H7 (cell line): ENCODE measurements around the gene ZC3H6. TPM values are rescaled to one million over a fixed set of nuclear protein-coding genes. Genes with fewer than 3 reads are reported as not detected.
"Not testable (repeated sequence)": the region's sequence is repeated elsewhere in the genome, so short reads cannot be mapped to it uniquely, and the experiment has no call there.

ENCODE experiments used
- DNase-seq: peaks from one replicate; pipeline ENCODE4 v3.0.0; 2012
- H3K27me3 ChIP-seq: 2 replicates; pipeline ENCODE4 v1.6.0; 2011; ENCODE audit warnings: mild to moderate bottlenecking, low read length; ENCODE audit not compliant: control insufficient read depth, insufficient read depth
- H3K36me3 ChIP-seq: replicated peaks from 2 replicates; pipeline ENCODE4 v1.5.1; 2011; ENCODE audit warnings: low read length; ENCODE audit not compliant: control insufficient read depth, insufficient read depth
- H3K4me3 ChIP-seq: 2 replicates; pipeline ENCODE4 v1.5.1; 2011; ENCODE audit warnings: low read depth, mild to moderate bottlenecking, control low read depth, low read length, moderate library complexity; ENCODE audit not compliant: insufficient read depth
- total RNA-seq: library from RNA; depleted of rRNA; stranded (reverse); fragments of >200 nt; shearing (Covaris generic); gene quantifications from 2 replicates; pipeline ENCODE4 v1.2.3, GENCODE V29; 2014

ZC3H6 gene
- total RNA-seq, 1 experiment from 2014 or later, result 5.3 TPM

DNA sequence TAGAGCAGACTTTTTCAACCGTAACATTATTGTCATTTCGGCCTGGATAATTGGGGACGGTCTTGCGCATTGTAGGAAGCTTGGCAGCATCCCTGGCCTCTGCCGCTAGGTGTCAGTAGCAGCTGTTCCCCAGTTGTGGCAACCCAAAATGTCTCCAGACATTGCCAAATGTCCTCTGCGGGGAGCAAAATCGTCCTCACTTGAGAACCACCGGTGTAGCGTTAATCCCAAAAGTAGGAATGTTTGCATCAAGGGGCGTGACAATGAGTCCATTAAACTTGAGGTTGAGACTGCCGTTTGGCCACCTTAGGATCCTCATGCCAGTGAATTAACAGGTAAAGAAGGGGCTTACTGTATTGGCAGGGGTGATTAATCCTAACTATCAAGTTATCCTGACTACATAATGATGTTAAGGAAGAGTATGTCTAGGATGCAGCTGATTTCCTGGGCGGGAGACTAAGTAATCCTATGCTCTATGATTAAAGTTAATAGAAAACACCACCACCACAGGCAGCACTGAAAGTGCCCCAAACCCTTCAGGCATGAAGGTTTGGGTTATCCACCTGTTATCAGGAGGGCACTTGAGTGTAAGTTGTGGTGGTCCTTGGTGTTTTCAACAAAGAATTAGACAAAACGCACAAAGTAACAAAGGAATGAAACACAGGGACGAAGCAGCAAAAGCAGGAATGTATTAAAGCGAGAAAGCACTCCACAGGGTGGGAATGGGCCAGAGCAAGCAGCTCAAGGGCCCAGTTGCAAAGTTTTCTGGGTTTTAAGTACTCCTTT, 15.7 kb upstream of the ZC3H6 start:
- peak; percentile 61 for DNase-seq
- no peaks in the 10 kb centered on the region for H3K36me3 ChIP-seq
- H3K4me3 ChIP-seq, result no peak overlapping the region
- H3K27me3 ChIP-seq, result no peaks in the 10 kb centered on the region

DNA sequence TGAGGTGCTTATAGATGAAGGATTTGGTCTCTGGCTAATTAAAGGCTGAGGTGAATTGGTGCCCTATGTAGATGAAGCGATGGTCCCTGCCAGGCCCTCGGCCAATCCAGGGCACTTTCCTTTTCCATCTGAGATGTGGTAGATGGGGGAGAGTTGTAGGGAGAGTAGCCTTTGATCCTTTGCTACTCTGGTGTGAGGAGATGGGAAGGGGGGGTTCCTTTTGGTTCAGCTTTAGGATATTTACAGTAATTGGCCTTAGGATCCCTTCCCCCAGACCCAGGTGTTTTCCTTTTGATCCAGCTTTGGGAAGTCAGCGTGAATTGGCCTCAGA, 15.1 kb upstream of the ZC3H6 start:
- Histone ChIP-seq H3K36me3 (no peaks in the 10 kb centered on the region), H3K4me3 (no peak overlapping the region), H3K27me3 (no peaks in the 10 kb centered on the region)
- DNase-seq, result no peak

DNA sequence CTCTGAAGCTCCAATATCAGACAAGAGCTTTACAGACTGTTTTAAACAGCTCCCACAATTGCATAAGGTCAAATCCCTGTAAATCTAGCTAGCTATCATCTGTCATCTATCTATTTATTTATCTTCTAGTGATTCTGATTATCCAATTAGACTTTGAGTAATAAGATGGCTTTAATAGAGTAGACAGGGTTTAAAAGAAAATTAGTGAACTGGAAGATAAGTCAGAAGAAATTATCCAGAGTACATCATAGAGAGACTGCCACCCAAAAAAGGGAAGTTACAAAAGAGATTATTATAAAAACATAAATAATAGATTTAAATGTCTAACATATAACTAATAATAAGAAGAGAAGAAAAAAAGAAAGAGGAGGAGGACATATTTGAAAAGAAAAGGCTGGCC, 12.5 kb upstream of the ZC3H6 start:
- no peaks in the 10 kb centered on the region for H3K36me3 ChIP-seq
- H3K4me3 ChIP-seq, result no peak overlapping the region
- DNase-seq, result no peak
- H3K27me3 ChIP-seq, result no peaks in the 10 kb centered on the region

DNA sequence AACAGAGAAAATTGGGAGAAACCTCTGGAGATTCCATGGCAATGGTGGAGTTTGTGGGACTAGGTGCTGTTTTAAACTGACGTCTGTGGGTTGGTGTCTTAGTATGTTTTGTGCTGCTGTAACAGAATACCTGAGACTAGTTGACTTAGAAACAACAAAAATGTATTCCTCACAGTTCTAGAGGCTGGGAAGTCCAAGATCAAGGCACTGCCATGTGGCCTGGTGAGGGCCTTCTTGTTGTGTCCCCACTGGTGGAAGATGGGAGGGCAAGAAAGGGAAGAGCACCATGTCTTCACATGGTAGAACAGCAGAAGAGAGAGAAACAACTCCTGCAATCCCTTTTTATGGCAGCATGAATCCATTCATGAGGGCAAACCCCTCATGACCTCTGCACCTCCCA, 6.8 kb upstream of the ZC3H6 start:
- Histone ChIP-seq H3K4me3 (no peak overlapping the region), H3K36me3 (no peaks in the 10 kb centered on the region), H3K27me3 (no peaks in the 10 kb centered on the region)
- DNase-seq, result no peak

DNA sequence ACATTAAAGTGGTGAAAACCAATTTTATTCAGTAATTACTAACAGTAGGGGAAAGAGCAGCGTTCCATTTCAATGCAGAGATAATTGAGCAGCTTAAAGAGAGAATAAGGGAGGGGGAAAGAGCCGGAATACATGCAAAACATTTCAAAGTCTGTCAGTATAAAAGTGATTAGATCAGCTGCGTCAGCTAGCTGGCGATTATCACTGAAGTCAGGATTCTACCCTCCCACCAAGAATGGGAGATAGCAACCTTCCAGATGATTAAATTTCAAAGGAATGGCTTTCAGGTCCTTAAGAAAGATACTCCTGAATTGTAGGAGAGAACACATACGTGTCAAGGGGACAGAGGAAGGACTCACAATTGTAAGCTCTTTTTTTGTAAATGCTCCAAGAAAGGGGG, 2.7 kb upstream of the ZC3H6 start:
- H3K36me3 ChIP-seq, result no peaks in the 10 kb centered on the region
- H3K4me3 ChIP-seq, result no peak overlapping the region
- no peak for DNase-seq
- no peaks in the 10 kb centered on the region for H3K27me3 ChIP-seq

DNA sequence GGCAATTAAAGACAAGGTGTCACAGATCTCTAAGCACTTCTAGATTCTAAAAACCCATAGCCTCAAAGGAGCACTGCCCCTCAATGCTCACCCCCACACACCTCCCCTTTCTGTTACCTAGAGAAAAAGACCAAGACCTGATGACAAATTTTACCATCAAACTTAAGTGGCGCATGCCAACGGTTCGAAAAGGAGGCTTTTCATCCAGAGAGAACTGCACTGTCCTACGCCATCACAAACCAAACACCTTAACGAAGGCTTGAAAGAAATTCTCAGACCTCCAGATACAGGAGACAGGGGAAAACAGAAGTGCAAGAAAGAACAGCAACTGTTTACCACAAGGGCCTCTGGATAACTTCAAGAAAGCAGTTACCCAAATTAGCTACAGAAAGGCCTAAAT, 2.0 kb upstream of the ZC3H6 start:
- no peak for DNase-seq
- Histone ChIP-seq H3K4me3 (no peak overlapping the region), H3K36me3 (no peaks in the 10 kb centered on the region), H3K27me3 (no peaks in the 10 kb centered on the region)

DNA sequence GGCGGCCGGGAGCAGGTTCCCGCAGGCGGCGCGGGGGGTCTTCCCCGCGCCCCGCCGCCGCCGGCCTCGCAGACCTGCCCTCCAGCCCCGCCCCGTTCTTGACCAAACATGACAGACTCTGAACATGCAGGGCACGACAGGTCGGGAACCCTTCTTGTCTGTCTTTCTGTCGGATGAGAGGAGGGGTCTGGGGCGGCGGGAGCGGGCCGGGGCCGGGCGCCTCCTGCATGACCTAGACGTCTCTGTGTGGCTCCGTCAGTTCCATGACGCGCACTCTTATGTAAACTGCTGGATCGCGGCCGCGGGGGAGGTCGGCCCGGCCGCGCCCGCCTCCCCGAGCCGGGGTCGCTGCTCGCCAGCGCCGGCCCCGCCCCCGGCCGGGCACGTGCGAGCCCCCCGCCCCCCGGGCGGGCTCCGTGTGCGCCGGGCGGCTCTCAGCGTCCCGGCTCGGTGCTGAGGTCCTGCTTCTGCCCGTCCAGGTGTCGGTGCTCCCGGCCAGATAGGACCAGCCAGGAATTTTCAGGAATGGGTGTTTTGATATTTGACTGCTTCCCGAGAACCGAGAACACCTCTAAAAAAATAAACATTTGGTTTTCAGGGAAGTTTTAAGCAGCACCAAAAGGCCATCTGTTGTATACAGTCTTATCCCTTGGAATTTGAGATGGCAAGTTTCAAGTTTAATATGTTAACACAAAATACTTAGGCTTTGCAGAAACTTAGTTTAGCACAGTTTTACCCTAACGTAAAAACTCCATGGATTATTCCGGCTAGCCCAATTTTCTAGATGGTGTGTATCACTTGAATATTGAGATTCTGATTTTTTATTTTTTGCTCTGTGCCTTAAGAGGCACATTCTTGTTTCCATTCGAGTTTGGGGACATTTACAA, 733 bp downstream of the ZC3H6 start:
- Histone ChIP-seq H3K27me3 (no peaks in the 10 kb centered on the region), H3K4me3 (peak overlapping the region; percentile 95), H3K36me3 (no peaks in the 10 kb centered on the region)
- DNase-seq, result peak; percentile 94

DNA sequence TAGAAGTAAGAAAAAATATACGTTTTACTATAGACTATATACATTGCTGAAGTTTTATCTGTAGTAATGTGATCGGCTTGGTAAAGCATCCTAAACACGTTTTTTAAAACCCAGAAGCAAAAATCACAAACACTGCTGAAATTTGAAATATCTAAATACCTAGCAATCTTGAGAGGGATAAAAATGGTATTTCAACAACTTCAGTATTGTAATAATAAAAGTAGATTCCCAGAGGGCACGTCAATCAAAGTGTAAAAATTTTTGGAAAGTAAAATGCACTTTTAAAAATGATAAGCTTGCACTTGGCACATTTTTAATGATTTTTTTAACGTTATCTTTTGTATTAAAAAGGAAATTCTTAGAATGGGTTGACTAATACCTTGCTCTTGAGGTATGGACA, 1.6 kb downstream of the ZC3H6 start:
- no peaks in the 10 kb centered on the region for H3K27me3 ChIP-seq
- no peaks in the 10 kb centered on the region for H3K36me3 ChIP-seq
- H3K4me3 ChIP-seq, result no peak overlapping the region
- DNase-seq, result no peak

DNA sequence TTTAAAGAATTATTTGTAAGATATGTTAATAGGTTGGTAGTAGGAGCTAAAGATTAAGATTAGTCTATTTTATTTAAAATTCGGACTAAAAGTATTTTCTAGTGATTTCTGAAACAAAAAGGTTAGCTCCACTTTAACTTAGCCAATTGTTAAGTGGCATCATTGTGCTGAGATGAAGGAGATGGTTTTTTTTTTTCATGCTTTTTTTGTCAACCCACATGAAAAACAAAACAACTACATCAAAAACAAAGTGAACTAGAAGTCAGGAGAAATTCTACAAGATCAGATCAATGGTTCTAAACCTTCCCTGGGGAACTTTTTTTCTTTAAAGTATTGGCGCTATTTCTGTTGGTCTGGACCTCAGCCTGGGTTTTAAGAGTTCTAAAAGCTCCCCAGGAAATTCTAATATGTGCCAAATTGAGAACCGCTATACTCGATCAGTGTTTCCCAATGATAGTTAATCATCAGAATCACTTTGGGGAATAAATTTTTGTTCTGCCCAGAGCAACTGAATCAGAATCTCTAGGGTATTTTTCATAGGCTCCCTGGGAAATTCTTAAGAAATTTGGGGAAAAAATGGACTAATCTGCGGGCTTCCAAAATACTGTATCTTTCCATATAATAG, 2.3 kb downstream of the ZC3H6 start:
- no peaks in the 10 kb centered on the region for H3K27me3 ChIP-seq
- no peak overlapping the region for H3K4me3 ChIP-seq
- no peaks in the 10 kb centered on the region for H3K36me3 ChIP-seq
- DNase-seq, result no peak

DNA sequence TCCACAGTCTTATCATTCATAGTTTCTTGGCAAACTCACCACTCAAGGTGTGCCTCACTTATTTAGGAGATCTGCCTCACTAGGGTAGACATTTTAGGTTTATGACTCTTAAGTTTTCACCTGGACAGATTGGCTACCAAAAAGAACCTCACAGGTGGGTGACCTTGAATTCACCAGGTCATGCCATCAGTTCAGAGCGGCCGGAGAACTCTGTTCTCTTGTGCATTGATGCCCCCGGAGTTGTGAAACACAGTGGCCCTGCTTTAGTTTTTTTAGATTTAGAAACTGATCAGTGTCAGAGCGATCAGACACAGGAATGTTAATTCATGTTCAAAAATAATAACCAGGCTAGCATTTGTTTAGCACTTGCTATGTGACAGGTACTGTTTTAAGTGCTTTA, 6.7 kb downstream of the ZC3H6 start:
- not testable (repeated sequence) for DNase-seq, H3K4me3 ChIP-seq, H3K27me3 ChIP-seq, H3K36me3 ChIP-seq

DNA sequence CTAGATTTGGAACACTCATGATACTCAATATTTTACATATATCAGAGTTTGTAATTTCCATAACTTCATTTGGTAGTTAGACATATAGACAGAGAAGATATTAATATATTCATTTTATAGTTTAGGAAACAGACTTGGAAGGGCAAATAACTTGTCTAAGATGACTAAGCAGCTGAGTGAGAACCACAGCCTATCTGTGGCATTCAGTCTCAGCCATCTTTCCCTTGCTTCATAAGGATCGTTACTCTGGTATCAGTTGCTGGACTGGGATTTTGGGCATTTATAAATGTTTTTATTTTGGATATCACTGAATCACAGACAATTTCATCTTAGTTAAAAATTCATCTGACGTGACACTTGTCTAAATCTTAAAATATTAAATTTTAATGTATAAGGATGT, 8.1 kb downstream of the ZC3H6 start:
- not testable (repeated sequence) for DNase-seq, H3K4me3 ChIP-seq, H3K36me3 ChIP-seq, H3K27me3 ChIP-seq

DNA sequence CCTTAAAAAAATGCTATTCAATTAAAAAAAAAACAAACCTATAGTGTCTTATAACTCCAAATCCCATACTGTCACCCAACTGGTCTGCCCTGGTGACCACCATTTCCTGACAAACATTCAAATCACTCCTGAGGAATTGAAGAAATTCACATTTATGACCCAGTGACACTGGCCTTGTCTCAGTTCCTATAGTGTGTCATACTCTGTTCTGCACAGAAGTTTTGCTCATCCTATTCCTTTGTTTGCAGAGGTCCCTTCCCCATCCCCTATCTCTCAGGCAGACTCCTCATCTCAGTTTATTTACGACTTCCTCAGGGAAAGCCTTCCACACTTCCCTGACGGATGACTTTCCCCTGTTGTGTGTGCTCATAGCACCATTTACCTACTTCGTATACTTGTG, 14.7 kb downstream of the ZC3H6 start:
- DNase-seq, result no peak
- Histone ChIP-seq H3K4me3 (no peak overlapping the region), H3K27me3 (no peaks in the 10 kb centered on the region), H3K36me3 (no peaks in the 10 kb centered on the region)

DNA sequence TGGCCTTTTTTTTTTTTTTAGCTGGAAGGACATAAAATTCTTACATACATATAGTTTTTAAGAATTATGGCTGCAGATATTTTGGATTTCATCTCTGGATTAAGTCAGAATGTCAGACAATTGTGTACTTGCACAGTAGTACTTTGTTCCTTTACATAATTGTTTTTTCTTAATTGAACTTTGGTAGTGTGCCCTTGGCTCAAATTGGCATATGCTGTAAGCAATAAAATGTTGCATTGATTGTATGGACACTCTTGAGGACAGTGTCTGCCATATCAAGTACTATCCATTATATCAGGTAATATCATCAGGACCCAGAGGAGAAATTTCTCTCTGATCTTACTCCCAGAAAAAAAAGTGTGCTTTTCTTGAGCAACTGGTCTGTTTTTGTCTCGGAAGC, 15.3 kb downstream of the ZC3H6 start:
- H3K27me3 ChIP-seq, result no peaks in the 10 kb centered on the region
- no peak for DNase-seq
- H3K4me3 ChIP-seq, result no peak overlapping the region
- no peaks in the 10 kb centered on the region for H3K36me3 ChIP-seq

DNA sequence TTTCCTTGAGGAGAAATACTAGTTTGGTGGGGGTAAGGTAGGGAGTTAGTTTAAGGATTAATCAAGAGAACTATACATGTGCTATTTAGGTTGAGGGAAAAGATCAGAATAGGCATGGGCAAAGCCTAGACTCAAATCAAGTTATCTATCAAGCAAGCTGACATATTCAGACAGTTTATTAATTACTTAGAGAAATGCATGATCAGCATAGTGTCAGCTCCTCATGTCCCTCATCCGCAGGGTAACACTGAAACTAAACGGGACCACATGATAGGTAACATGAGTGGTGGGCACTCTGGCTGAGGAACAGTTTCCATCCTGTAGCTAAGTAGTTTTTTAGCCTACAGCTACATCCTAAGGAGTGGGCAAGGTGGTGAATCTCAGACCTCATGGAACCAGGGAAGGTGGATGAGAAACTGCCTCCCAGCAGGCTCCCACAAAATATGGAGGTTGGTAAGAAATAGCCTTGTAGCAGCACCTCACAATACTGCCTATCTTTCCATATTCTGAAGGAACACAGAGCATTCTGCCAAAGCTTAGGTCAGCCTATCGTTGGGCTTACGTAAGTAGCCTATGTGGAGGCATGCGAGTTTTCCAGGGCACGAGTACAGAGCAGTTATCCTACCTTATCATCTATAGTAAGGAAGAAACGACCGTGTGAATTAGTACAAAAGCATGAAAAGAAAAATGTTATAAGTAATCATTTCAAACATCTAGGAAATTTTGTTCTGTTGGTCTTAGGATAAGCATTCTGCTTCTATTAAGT, 18.4 kb downstream of the ZC3H6 start:
- no peak for DNase-seq
- Histone ChIP-seq H3K36me3 (no peaks in the 10 kb centered on the region), H3K4me3 (no peak overlapping the region), H3K27me3 (no peaks in the 10 kb centered on the region)
